Gastrocnemius medialis (tissue), 4 donors: ENCODE data around the gene ALDOA.

ENCODE experiments used
- POLR2A ChIP-seq, 2 donors: fragments of 450-650 bp; IDR thresholded peaks; one replicate each; pipeline ENCODE4 v1.6.1; 2017; ENCODE audit warnings: antibody characterized with exemption in 2 of 2, mild to moderate bottlenecking in 2 of 2, moderate library complexity in 2 of 2
- TF ChIP-seq, protein P1 (sequence below), 5 experiments: fragments of 450-650 bp in 3 of 5; fragments of 200-600 bp in 2 of 5; sonication (generic) in 2 of 5; IDR thresholded peaks in 4 of 5; conservative IDR thresholded peaks in 1 of 5; 1 replicate in 4 of 5; 2 replicates in 1 of 5; pipeline ENCODE4 v1.5.1; 2016 to 2019; ENCODE audit warnings: antibody characterized with exemption in 5 of 5, mild to moderate bottlenecking in 3 of 5, moderate library complexity in 3 of 5

DNA sequence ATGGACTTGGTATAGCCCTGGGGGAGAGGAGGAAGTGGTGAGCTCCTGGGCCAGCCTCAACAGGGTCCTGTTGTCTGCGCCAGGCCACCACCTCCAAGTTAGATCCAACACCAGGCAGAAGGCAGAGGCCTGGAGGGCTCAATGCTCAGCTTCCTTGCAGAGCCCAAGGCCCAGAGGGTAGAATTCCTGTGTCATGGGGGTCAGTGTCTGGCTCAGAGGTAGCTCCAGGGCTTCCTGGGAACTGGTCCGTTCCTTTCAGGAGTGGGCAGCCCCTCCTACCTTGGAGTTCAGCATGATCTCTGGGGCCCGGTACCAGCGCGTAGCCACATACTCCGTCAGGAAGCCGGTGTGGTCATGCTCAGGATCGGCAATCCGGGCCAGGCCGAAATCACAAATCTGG, 52.2 kb downstream of the ALDOA start:
- TF ChIP-seq, protein P1, sequence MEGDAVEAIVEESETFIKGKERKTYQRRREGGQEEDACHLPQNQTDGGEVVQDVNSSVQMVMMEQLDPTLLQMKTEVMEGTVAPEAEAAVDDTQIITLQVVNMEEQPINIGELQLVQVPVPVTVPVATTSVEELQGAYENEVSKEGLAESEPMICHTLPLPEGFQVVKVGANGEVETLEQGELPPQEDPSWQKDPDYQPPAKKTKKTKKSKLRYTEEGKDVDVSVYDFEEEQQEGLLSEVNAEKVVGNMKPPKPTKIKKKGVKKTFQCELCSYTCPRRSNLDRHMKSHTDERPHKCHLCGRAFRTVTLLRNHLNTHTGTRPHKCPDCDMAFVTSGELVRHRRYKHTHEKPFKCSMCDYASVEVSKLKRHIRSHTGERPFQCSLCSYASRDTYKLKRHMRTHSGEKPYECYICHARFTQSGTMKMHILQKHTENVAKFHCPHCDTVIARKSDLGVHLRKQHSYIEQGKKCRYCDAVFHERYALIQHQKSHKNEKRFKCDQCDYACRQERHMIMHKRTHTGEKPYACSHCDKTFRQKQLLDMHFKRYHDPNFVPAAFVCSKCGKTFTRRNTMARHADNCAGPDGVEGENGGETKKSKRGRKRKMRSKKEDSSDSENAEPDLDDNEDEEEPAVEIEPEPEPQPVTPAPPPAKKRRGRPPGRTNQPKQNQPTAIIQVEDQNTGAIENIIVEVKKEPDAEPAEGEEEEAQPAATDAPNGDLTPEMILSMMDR (IDR thresholded peaks at IDR 0.05 in 4 of 5, conservative IDR thresholded peaks at IDR 0.05 in 1 of 5): no peak
- no peak for TF ChIP-seq POLR2A (IDR thresholded peaks at IDR 0.05)
